ENCODE results near the gene EML6. TPM values are rescaled to one million over a fixed set of nuclear protein-coding genes. Genes with fewer than 3 reads are reported as not detected.
A peak's percentile ranks its signal among the peaks of the same experiment; 100 is the strongest.

The EML6 gene
- polyA plus RNA-seq, 4 donors: 0.54 to 6.3 (median 1.1) TPM

DNA sequence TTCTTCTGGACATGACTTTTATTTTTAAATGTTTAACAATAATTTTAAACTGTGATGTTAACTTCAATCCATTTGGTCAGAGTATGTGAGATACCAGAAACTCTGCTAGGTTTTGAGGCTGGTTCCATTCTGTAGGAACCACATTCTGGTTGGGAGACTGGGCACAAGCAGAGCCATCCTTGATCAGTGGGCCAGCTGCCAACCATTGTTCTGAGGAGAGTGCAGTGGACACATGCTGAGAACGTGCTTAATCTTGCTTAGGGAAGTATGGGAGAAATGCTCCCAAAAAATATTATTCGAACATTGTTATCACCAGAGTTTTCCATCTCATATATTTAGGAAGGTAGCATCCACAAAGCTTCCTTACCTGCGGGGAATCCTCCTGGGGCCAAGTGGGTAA is 171.0 kb downstream of the EML6 start:
- no peak for DNase-seq
- H3K27ac ChIP-seq (ENCODE audit: low read depth in 1 of 3, low read length in 2 of 3): no peak overlapping the region
- H3K4me1 ChIP-seq (ENCODE audit: control insufficient read depth in 3 of 3, insufficient read depth in 2 of 3, low read depth in 1 of 3, low read length in 2 of 3): peaks cover 0 to 9% (median 0%) of the 10 kb centered on the region in 3 donors
- peaks cover 0 to 17% of the 10 kb centered on the region in 2 donors for H3K9me3 ChIP-seq (ENCODE audit: control insufficient read depth in 2 of 2, insufficient read depth in 1 of 2, low read depth in 1 of 2, low read length in 1 of 2)
- no peak for FAIRE-seq
- H3K4me3 ChIP-seq (ENCODE audit: low read depth in 1 of 3, low read length in 3 of 3): no peak overlapping the region
- no peaks in the 10 kb centered on the region for H3K27me3 ChIP-seq (ENCODE audit: control insufficient read depth in 3 of 3, insufficient read depth in 3 of 3, low read length in 3 of 3)
- 86 to 95% (median 87%) methylated on average over 3 of the region's 3 CpGs for WGBS, 3 donors
- no peaks in the 10 kb centered on the region for H3K36me3 ChIP-seq (ENCODE audit: control insufficient read depth in 3 of 3, insufficient read depth in 2 of 3, low read depth in 1 of 3, low read length in 3 of 3)

DNA sequence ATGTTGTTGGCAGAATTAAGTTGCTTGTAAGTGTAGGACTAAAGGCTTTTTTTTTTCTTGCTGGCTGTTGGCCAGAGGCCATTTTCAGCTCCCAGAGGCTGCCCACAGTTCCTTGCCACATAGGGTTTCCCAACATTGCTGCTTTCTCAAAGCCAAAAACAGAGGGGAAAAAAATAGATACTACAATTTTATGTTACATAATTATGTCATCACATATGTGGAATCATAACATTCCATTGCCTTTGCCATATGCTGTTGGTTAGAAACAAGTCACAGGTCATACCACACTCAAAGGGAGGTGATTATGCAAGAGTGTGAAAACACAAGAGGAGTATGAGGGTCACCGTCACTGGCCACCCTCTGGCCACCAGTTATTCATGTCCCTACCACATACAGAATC is 172.3 kb downstream of the EML6 start:
- WGBS, 3 donors: 69 to 96% (median 75%) methylated on average over 1 of the region's 1 CpG
- no peaks in the 10 kb centered on the region for H3K27me3 ChIP-seq (ENCODE audit: control insufficient read depth in 3 of 3, insufficient read depth in 3 of 3, low read length in 3 of 3)
- H3K36me3 ChIP-seq (ENCODE audit: control insufficient read depth in 3 of 3, insufficient read depth in 2 of 3, low read depth in 1 of 3, low read length in 3 of 3): no peaks in the 10 kb centered on the region
- peaks cover 0 to 17% of the 10 kb centered on the region in 2 donors for H3K9me3 ChIP-seq (ENCODE audit: control insufficient read depth in 2 of 2, insufficient read depth in 1 of 2, low read depth in 1 of 2, low read length in 1 of 2)
- no peak overlapping the region for H3K27ac ChIP-seq (ENCODE audit: low read depth in 1 of 3, low read length in 2 of 3)
- peaks cover 0 to 7% (median 3%) of the 10 kb centered on the region in 3 donors for H3K4me1 ChIP-seq (ENCODE audit: control insufficient read depth in 3 of 3, insufficient read depth in 2 of 3, low read depth in 1 of 3, low read length in 2 of 3)
- DNase-seq (no peak), FAIRE-seq (no peak)
- H3K4me3 ChIP-seq (ENCODE audit: low read depth in 1 of 3, low read length in 3 of 3): no peak overlapping the region

DNA sequence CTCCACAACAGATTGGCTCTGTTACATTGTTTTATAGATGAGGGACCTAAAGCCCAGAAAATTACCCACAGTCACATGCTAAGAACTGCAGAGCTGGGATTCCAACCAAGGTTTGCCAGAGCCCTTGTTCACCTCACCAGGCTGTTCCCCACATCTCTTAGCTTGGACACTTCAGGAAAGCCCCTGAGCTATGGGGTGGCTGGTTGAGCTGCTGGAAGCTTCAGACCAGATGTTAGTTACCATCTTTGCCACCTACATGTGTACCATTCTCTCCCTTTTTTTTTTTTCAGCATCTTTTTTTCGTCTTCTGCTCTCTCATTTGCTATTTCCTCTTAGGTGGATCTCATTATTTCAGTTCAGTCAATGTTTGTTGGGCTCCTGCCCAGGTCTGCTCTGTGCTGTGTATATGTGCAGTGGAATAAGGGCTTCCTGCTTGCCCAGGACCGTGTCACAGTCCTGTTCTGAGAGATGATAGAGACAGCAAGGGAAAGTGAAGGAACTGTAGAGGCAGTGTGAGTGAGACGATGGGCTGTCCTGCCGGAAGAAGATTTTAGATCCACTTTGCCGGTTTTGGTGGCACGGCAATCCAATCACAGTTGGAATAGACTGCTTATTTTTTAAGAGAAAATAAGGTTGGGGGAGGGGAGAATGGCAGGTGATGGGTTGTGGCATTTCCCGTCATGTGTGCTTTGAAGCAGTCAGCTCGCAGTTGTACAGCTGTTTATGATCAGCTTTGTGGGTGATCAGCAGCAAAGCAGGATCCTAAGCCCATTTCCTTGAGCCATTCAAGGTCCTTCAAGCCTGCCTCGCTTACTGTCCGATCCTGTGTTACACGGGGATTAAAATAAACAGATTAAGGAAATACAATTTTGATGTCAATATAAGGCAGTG is 174.2 kb downstream of the EML6 start:
- Histone ChIP-seq H3K27me3 (ENCODE audit: control insufficient read depth in 3 of 3, insufficient read depth in 3 of 3, low read length in 3 of 3) (no peaks in the 10 kb centered on the region), H3K9me3 (ENCODE audit: control insufficient read depth in 2 of 2, insufficient read depth in 1 of 2, low read depth in 1 of 2, low read length in 1 of 2) (peaks cover 0 to 21% of the 10 kb centered on the region in 2 donors), H3K36me3 (ENCODE audit: control insufficient read depth in 3 of 3, insufficient read depth in 2 of 3, low read depth in 1 of 3, low read length in 3 of 3) (no peaks in the 10 kb centered on the region), H3K27ac (ENCODE audit: low read depth in 1 of 3, low read length in 2 of 3) (no peak overlapping the region), H3K4me1 (ENCODE audit: control insufficient read depth in 3 of 3, insufficient read depth in 2 of 3, low read depth in 1 of 3, low read length in 2 of 3) (peaks cover 2 to 15% (median 11%) of the 10 kb centered on the region in 3 donors), H3K4me3 (ENCODE audit: low read depth in 1 of 3, low read length in 3 of 3) (no peak overlapping the region)
- FAIRE-seq (no peak), DNase-seq (no peak)
- WGBS, 3 donors: 25 to 43% (median 35%) methylated on average over 11 of the region's 11 CpGs

DNA sequence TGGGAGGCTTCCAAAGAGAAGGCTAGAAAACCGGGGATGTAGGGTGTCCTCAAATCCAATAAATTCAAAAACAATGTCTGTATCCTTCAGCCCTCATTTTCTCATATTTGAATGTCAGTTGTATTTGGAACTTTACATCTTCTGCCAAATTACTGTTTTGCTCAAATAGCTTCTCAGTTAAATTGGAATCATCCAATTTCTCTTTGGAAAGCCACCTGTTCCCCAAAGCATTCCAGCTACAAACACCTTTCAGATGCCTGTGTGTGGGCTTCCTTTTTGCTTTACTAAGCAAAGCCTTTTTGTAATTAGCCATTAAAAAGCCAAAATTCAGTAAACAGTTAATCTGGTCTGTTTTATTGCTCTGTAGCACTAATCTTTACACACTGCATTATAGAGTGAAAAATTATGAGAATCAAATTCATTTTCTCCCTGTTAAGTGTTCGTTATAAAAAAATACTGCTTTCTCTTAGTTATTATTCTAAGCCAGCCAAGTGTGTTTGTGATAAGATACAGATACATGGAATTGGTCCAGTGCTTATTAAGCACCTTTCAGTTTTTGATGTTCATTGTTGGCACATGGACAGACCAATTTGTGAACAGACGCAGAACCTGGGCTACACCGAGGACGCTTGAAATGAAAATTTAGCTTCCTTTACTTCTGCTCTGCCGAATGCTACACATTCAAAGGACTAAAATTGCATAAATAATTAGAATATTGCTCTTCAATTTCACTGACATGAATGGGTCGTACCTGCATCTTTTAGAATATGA is 175.2 kb downstream of the EML6 start:
- Histone ChIP-seq H3K27me3 (ENCODE audit: control insufficient read depth in 3 of 3, insufficient read depth in 3 of 3, low read length in 3 of 3) (no peaks in the 10 kb centered on the region), H3K27ac (ENCODE audit: low read depth in 1 of 3, low read length in 2 of 3) (no peak overlapping the region), H3K4me3 (ENCODE audit: low read depth in 1 of 3, low read length in 3 of 3) (no peak overlapping the region), H3K4me1 (ENCODE audit: control insufficient read depth in 3 of 3, insufficient read depth in 2 of 3, low read depth in 1 of 3, low read length in 2 of 3) (peaks cover 3 to 18% (median 11%) of the 10 kb centered on the region in 3 donors), H3K36me3 (ENCODE audit: control insufficient read depth in 3 of 3, insufficient read depth in 2 of 3, low read depth in 1 of 3, low read length in 3 of 3) (no peaks in the 10 kb centered on the region), H3K9me3 (ENCODE audit: control insufficient read depth in 2 of 2, insufficient read depth in 1 of 2, low read depth in 1 of 2, low read length in 1 of 2) (peaks cover 0 to 21% of the 10 kb centered on the region in 2 donors)
- FAIRE-seq (no peak), DNase-seq (peak in 1 of 2 donors; percentile 50)
- 16 to 60% (median 36%) methylated on average over 7 of the region's 7 CpGs for WGBS, 3 donors

DNA sequence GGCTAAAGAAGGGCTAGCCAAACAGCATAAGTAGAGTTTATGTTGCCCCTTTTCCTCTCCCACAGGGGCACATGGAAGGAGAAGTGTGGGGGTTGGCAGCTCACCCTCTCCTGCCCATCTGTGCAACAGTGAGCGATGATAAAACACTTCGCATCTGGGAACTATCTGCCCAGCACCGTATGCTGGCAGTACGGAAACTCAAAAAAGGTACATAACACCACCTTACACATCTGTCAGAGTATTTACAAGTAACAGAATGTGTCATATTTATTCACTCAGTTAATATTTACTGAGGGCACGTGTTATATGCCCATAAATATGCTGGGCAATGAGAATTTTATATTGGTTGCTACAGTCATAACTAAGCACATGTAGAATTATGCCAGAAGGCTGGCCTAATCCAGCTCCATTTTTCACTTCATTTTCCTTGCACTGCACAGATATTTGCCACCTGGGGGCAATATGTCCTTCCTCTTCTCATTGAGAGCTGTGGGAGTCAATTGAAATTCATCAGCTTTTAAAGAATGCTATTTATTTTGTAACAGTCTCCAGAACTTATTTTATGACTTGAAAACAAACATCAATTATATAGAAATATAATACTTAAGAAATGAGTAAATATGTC is 176.2 kb downstream of the EML6 start:
- Histone ChIP-seq H3K27me3 (ENCODE audit: control insufficient read depth in 3 of 3, insufficient read depth in 3 of 3, low read length in 3 of 3) (no peaks in the 10 kb centered on the region), H3K9me3 (ENCODE audit: control insufficient read depth in 2 of 2, insufficient read depth in 1 of 2, low read depth in 1 of 2, low read length in 1 of 2) (peaks cover 0 to 18% of the 10 kb centered on the region in 2 donors), H3K27ac (ENCODE audit: low read depth in 1 of 3, low read length in 2 of 3) (peak overlapping the region in 1 of 3 donors; percentile 24), H3K4me1 (ENCODE audit: control insufficient read depth in 3 of 3, insufficient read depth in 2 of 3, low read depth in 1 of 3, low read length in 2 of 3) (peaks cover 7 to 28% (median 11%) of the 10 kb centered on the region in 3 donors), H3K4me3 (ENCODE audit: low read depth in 1 of 3, low read length in 3 of 3) (no peak overlapping the region), H3K36me3 (ENCODE audit: control insufficient read depth in 3 of 3, insufficient read depth in 2 of 3, low read depth in 1 of 3, low read length in 3 of 3) (no peaks in the 10 kb centered on the region)
- FAIRE-seq: no peak
- peak; percentile 62 to 67 for DNase-seq
- WGBS, 3 donors: 41 to 76% (median 45%) methylated on average over 5 of the region's 5 CpGs

DNA sequence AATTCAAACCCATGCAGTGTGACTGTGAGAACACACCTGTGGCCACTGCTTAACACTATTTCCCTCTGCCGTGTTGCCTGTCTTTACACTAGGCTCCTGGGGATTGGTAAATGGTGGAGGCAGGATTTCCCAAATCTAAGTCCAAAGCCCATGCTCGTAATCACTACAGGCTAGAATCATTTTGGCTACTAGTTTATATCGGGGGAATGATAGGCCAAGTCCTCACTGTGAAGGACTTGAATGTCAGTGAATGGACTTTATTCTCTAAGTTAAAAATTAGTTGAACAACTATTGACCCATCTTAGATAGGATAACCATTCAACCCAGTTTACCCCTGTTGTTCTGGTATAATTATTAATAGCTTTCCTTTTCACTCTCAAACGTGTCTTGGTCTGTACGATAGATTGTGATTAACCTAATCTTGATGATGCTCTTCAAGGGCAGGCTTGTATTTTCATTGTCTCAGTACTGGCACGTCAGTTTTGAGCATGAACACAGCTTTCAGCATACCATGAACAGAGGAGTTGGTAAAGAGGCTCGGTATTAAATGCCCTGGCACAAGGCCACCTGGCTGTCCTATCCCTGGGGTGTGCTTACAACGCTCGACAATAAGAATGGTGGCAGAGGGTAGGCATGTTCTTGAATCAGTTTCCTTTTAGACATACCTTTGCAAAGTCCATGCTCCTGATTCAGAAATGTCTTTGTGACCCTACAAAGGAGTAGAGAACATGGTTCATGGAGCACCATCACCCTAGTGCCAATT is 177.9 kb downstream of the EML6 start:
- peaks cover 7 to 40% (median 11%) of the 10 kb centered on the region in 3 donors for H3K4me1 ChIP-seq (ENCODE audit: control insufficient read depth in 3 of 3, insufficient read depth in 2 of 3, low read depth in 1 of 3, low read length in 2 of 3)
- peak; percentile 21 to 77 for DNase-seq
- WGBS, 3 donors: 23 to 65% (median 35%) methylated on average over 9 of the region's 9 CpGs
- H3K36me3 ChIP-seq (ENCODE audit: control insufficient read depth in 3 of 3, insufficient read depth in 2 of 3, low read depth in 1 of 3, low read length in 3 of 3): no peaks in the 10 kb centered on the region
- peak overlapping the region; percentile 16 to 65 (median 49) for H3K27ac ChIP-seq (ENCODE audit: low read depth in 1 of 3, low read length in 2 of 3)
- no peaks in the 10 kb centered on the region for H3K27me3 ChIP-seq (ENCODE audit: control insufficient read depth in 3 of 3, insufficient read depth in 3 of 3, low read length in 3 of 3)
- no peak overlapping the region for H3K4me3 ChIP-seq (ENCODE audit: low read depth in 1 of 3, low read length in 3 of 3)
- H3K9me3 ChIP-seq (ENCODE audit: control insufficient read depth in 2 of 2, insufficient read depth in 1 of 2, low read depth in 1 of 2, low read length in 1 of 2): peaks cover 0 to 5% of the 10 kb centered on the region in 2 donors
- no peak for FAIRE-seq

DNA sequence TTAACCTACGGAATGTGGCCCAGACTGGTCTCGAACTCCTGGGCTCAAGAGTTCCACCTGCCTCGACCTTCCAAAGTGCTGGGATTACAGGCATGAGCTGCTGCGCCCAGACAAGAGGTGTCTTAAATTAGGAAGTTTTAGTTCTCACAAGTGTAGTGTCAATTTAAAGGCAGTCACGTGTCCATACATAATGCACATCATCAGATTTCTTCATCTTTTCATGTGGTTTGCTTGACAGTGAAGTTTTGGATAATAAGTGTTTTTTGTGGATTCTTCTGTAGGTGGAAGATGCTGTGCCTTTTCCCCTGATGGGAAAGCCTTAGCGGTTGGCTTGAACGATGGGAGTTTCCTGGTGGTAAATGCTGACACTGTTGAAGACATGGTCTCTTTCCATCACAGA is 179.3 kb downstream of the EML6 start:
- Histone ChIP-seq H3K27me3 (ENCODE audit: control insufficient read depth in 3 of 3, insufficient read depth in 3 of 3, low read length in 3 of 3) (no peaks in the 10 kb centered on the region), H3K27ac (ENCODE audit: low read depth in 1 of 3, low read length in 2 of 3) (no peak overlapping the region), H3K4me3 (ENCODE audit: low read depth in 1 of 3, low read length in 3 of 3) (no peak overlapping the region), H3K4me1 (ENCODE audit: control insufficient read depth in 3 of 3, insufficient read depth in 2 of 3, low read depth in 1 of 3, low read length in 2 of 3) (peaks cover 6 to 40% (median 7%) of the 10 kb centered on the region in 3 donors), H3K9me3 (ENCODE audit: control insufficient read depth in 2 of 2, insufficient read depth in 1 of 2, low read depth in 1 of 2, low read length in 1 of 2) (peaks cover 0 to 4% of the 10 kb centered on the region in 2 donors), H3K36me3 (ENCODE audit: control insufficient read depth in 3 of 3, insufficient read depth in 2 of 3, low read depth in 1 of 3, low read length in 3 of 3) (no peaks in the 10 kb centered on the region)
- FAIRE-seq: no peak
- WGBS, 3 donors: 88 to 93% (median 93%) methylated on average over 7 of the region's 7 CpGs
- DNase-seq: no peak

Measured in small intestine (tissue), 7 donors.